ENCODE measurements around the gene EEF1E1.

DNA sequence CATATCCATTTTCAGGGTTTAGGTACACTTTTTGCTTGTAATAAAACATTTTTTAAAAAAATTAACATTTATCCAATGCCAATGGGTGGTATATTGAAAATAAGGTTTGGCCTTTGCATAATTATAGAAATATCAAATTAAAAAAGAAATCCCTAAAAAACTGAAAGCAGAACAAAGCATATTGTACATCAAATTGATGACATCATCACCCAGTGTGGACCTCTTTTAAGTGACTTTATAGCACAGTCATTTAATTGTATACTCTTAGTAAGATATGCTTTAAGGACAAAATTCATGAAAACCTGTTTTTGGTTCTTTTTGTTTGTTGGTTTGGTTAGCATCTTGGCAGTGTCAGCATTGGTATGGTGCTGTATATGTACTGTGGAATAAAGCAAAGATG is 1.4 kb upstream of the EEF1E1 start:
- TF ChIP-seq, protein P1, sequence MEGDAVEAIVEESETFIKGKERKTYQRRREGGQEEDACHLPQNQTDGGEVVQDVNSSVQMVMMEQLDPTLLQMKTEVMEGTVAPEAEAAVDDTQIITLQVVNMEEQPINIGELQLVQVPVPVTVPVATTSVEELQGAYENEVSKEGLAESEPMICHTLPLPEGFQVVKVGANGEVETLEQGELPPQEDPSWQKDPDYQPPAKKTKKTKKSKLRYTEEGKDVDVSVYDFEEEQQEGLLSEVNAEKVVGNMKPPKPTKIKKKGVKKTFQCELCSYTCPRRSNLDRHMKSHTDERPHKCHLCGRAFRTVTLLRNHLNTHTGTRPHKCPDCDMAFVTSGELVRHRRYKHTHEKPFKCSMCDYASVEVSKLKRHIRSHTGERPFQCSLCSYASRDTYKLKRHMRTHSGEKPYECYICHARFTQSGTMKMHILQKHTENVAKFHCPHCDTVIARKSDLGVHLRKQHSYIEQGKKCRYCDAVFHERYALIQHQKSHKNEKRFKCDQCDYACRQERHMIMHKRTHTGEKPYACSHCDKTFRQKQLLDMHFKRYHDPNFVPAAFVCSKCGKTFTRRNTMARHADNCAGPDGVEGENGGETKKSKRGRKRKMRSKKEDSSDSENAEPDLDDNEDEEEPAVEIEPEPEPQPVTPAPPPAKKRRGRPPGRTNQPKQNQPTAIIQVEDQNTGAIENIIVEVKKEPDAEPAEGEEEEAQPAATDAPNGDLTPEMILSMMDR (conservative IDR thresholded peaks at IDR 0.05; ENCODE audit: low read depth, low read length) = no peak
- TF ChIP-seq EZH2 (IDR thresholded peaks at IDR 0.05; ENCODE audit: borderline replicate concordance, low read depth, low read length, poor library complexity, severe bottlenecking) = no peak
